Endothelial cell of umbilical vein (primary cell): Measurements from ENCODE around the gene FOXK1. TPM values are rescaled to one million over a fixed set of nuclear protein-coding genes. Genes with fewer than 3 reads are reported as not detected.

Source experiments
- BruUV-seq: library from RNA; stranded (reverse); fragments of 400-500 nt; replicated peaks from 2 replicates; lab custom pipeline; 2021; lab: Mats Ljungman, UMichigan
- CTCF ChIA-PET: fragments of 300-600, 350-600 bp; sonication (Branson Sonifier 250); formaldehyde crosslinking; loops from one replicate; lab custom pipeline; 2021; ENCODE audit warnings: antibody characterized with exemption, inconsistent platforms; lab: Charles Lee
- POLR2A ChIA-PET: fragments of 300-600, 350-600 bp; sonication (Branson Sonifier 250); formaldehyde crosslinking; loops from one replicate; lab custom pipeline; 2021; ENCODE audit warnings: antibody characterized with exemption, inconsistent platforms; lab: Charles Lee
- DNase-seq: peaks from one replicate; pipeline ENCODE4 v3.0.0-alpha.2; 2011; ENCODE audit warnings: low read depth, low spot score
- FAIRE-seq: peaks from 2 replicates; lab custom pipeline; 2011; peaks lifted over from hg19 to GRCh38; lab: Jason Lieb, UNC
- H2AFZ ChIP-seq: 2 replicates; pipeline ENCODE4 v1.6.0; 2012; ENCODE audit warnings: low read depth, low read length, control low read depth, inconsistent platforms
- H3K27ac ChIP-seq: 2 replicates; pipeline ENCODE4 v1.5.1; 2011; ENCODE audit warnings: low read depth, mild to moderate bottlenecking, control low read depth, low read length, moderate library complexity; ENCODE audit not compliant: insufficient read depth
- H3K27me3 ChIP-seq, 2 experiments: 2 replicates each; pipeline versions ENCODE4 v1.6.0 to v1.6.1; 2011; ENCODE audit warnings: low read length in 2 of 2, mixed read lengths in 1 of 2; ENCODE audit not compliant: control insufficient read depth in 2 of 2, insufficient read depth in 2 of 2
- H3K36me3 ChIP-seq, 2 experiments: 2 replicates in 1 of 2; 3 replicates in 1 of 2; pipeline ENCODE4 v1.5.1; 2011; ENCODE audit warnings: low read length in 2 of 2, mild to moderate bottlenecking in 1 of 2, moderate library complexity in 1 of 2; ENCODE audit not compliant: control insufficient read depth in 2 of 2, insufficient read depth in 2 of 2; ENCODE audit errors: extremely low read depth in 1 of 2
- H3K4me1 ChIP-seq: 3 replicates; pipeline ENCODE4 v1.5.1; 2011; ENCODE audit warnings: mild to moderate bottlenecking, low read length; ENCODE audit not compliant: control insufficient read depth, insufficient read depth; ENCODE audit errors: extremely low read depth
- H3K4me2 ChIP-seq: 2 replicates; pipeline ENCODE4 v1.6.1; 2011; ENCODE audit warnings: low read length, control low read depth, mixed read lengths; ENCODE audit not compliant: insufficient read depth
- H3K4me3 ChIP-seq, 3 experiments: fragments of 200-600 bp in 1 of 3; sonication (generic), shearing (Covaris generic) in 1 of 3; replicated peaks in 1 of 3; 2 replicates each; pipeline ENCODE4 v1.5.1; 2011 to 2016; ENCODE audit warnings: control low read depth in 3 of 3, low read length in 3 of 3, mild to moderate bottlenecking in 2 of 3, inconsistent platforms in 1 of 3, low read depth in 1 of 3, moderate library complexity in 1 of 3; ENCODE audit not compliant: insufficient read depth in 1 of 3
- H3K79me2 ChIP-seq: 2 replicates; pipeline ENCODE4 v1.6.0; 2012; ENCODE audit warnings: low read length, inconsistent platforms; ENCODE audit not compliant: control insufficient read depth, insufficient read depth
- H3K9ac ChIP-seq: replicated peaks from 2 replicates; pipeline ENCODE3; 2011; ENCODE audit warnings: low read length, control low read depth; ENCODE audit not compliant: insufficient read depth; ENCODE audit errors: extremely low read depth
- H3K9me1 ChIP-seq: replicated peaks from 3 replicates; pipeline ENCODE4 v1.6.0; 2011; ENCODE audit warnings: mild to moderate bottlenecking, low read length; ENCODE audit not compliant: control insufficient read depth, insufficient read depth; ENCODE audit errors: extremely low read depth
- H3K9me3 ChIP-seq: replicated peaks from 2 replicates; pipeline ENCODE4 v1.5.1; 2012; ENCODE audit warnings: low read length, inconsistent platforms; ENCODE audit not compliant: control insufficient read depth, insufficient read depth
- H4K20me1 ChIP-seq: replicated peaks from 2 replicates; pipeline ENCODE3; 2011; ENCODE audit warnings: mild to moderate bottlenecking, low read length; ENCODE audit not compliant: control insufficient read depth, insufficient read depth; ENCODE audit errors: extremely low read depth
- CTCF ChIP-seq, 2 donors: IDR thresholded peaks; 1 replicate in 1 of 2; 2 replicates in 1 of 2; pipeline ENCODE4 v1.5.1; 2011; ENCODE audit warnings: low read length in 2 of 2, mild to moderate bottlenecking in 2 of 2, moderate library complexity in 2 of 2, control low read depth in 1 of 2, inconsistent platforms in 1 of 2, low read depth in 1 of 2; ENCODE audit not compliant: insufficient read depth in 1 of 2; ENCODE audit errors: extremely low read depth in 1 of 2
- EZH2 ChIP-seq: IDR thresholded peaks from 2 replicates; pipeline ENCODE4 v1.6.1; 2012; ENCODE audit warnings: borderline replicate concordance, low read depth, mild to moderate bottlenecking, moderate library complexity, low read length, inconsistent platforms; ENCODE audit not compliant: severe bottlenecking
- FOS ChIP-seq: IDR thresholded peaks from 2 replicates; pipeline ENCODE4 v1.6.1; 2011; ENCODE audit warnings: mild to moderate bottlenecking, low read length, moderate library complexity, borderline replicate concordance; ENCODE audit not compliant: insufficient read depth
- GATA2 ChIP-seq: IDR thresholded peaks from 2 replicates; pipeline ENCODE4 v1.7.0; 2011; ENCODE audit warnings: low read depth, mild to moderate bottlenecking, moderate library complexity, mixed read lengths, low read length; ENCODE audit not compliant: insufficient read length, insufficient read depth
- JUN ChIP-seq: IDR thresholded peaks from 2 replicates; pipeline ENCODE4 v1.6.1; 2011; ENCODE audit warnings: borderline replicate concordance, low read depth; ENCODE audit not compliant: insufficient read length, insufficient read depth
- MAX ChIP-seq: IDR thresholded peaks from 2 replicates; pipeline ENCODE4 v1.6.1; 2011; ENCODE audit not compliant: insufficient read depth, insufficient read length
- MYC ChIP-seq: IDR thresholded peaks from one replicate; pipeline ENCODE4 v1.6.1; 2011; ENCODE audit warnings: mild to moderate bottlenecking, low read depth, low read length
- POLR2A ChIP-seq: IDR thresholded peaks from 2 replicates; pipeline ENCODE4 v1.6.1; 2012; ENCODE audit warnings: low read depth, mild to moderate bottlenecking, control low read depth, low read length
- POLR2AphosphoS5 ChIP-seq: IDR thresholded peaks from 2 replicates; pipeline ENCODE4 v1.6.1; 2012; ENCODE audit warnings: low read depth, mild to moderate bottlenecking, control low read depth, low read length, moderate library complexity; ENCODE audit not compliant: insufficient read depth
- dilution Hi-C: fragments of 300-500 bp; cut with MboI; formaldehyde crosslinking; loops from one replicate; pipeline ENCODE4 v1.15.0; 2019; ENCODE audit warnings: low sequenced_read_pairs; ENCODE audit not compliant: extremely low pct_ligation_motif_present
- intact Hi-C: fragments of 100-400 bp; cut with micrococcal nuclease; formaldehyde crosslinking; loops from one replicate; pipeline ENCODE4 v1.10.0; 2022
- polyA plus RNA-seq, 4 experiments: library from polyadenylated mRNA; depleted of rRNA in 3 of 4; stranded (reverse) in 3 of 4; unstranded in 1 of 4; fragments of >200 nt; gene quantifications; 2 replicates each; pipeline versions ENCODE4 v1.2.1 to v1.2.3, GENCODE V29; 2011 to 2012; ENCODE audit warnings: missing spikeins in 1 of 4
- total RNA-seq: library from RNA; stranded (reverse); gene quantifications from 2 replicates; pipeline ENCODE4 v1.2.3, GENCODE V29; 2021

FOXK1 gene
- total and polyA plus RNA-seq, 2 donors (not counting 3 experiments of a cell fraction or from before 2014, with no cell fraction given): 8.0 to 52.1 TPM

- Histone ChIP-seq H3K4me2 (no peak overlapping the region), H3K9me3 (no peaks in the 10 kb centered on the region), H3K9ac (no peak overlapping the region), H3K4me1 (no peaks in the 10 kb centered on the region), H2AFZ (no peak overlapping the region), H3K79me2 (no peaks in the 10 kb centered on the region), H4K20me1 (no peaks in the 10 kb centered on the region), H3K9me1 (no peaks in the 10 kb centered on the region), H3K27me3 (no peaks in the 10 kb centered on the region), H3K27ac (no peak overlapping the region), H3K4me3 (no peak overlapping the region), H3K36me3 (no peaks in the 10 kb centered on the region)
- intact Hi-C loops (no loop called here), dilution Hi-C loops (no loop called here)
- ChIA-PET CTCF (interaction anchor here (9.9 kb wide), 1 partner anchor 284 kb away, joined by 104 read pairs; no protein-coding TSS in a partner anchor), POLR2A (no interaction called here)
- FAIRE-seq (no peak), DNase-seq (no peak)
- no TSS peak for BruUV-seq
- no peak for TF ChIP-seq POLR2A
- no peak for TF ChIP-seq FOS
- TF ChIP-seq EZH2: no peak
- TF ChIP-seq POLR2AphosphoS5: no peak
- TF ChIP-seq CTCF (IDR thresholded peaks at IDR 0.05; ENCODE audit: extremely low read depth in 1 of 2, insufficient read depth in 1 of 2, low read depth in 1 of 2, low read length in 2 of 2): no peak
- no peak for TF ChIP-seq MYC
- no peak for TF ChIP-seq GATA2
- TF ChIP-seq JUN: no peak
- no peak for TF ChIP-seq MAX
These were observed 119.1 kb downstream of the FOXK1 start for GRCh38 chr7:4800926-4801838.
